IPS-18c (cell line): ENCODE measurements around the gene POLG.

Experiments
- H3K4me3 ChIP-seq: 2 replicates; pipeline ENCODE4 v1.7.0; 2013; ENCODE audit warnings: low read depth, mild to moderate bottlenecking, low read length, moderate library complexity; ENCODE audit not compliant: insufficient read depth
- H3K9me3 ChIP-seq: one replicate; pipeline ENCODE4 v1.6.1; 2013; ENCODE audit warnings: mild to moderate bottlenecking, low read length, moderate library complexity; ENCODE audit not compliant: control insufficient read depth, insufficient read depth

The POLG gene

DNA sequence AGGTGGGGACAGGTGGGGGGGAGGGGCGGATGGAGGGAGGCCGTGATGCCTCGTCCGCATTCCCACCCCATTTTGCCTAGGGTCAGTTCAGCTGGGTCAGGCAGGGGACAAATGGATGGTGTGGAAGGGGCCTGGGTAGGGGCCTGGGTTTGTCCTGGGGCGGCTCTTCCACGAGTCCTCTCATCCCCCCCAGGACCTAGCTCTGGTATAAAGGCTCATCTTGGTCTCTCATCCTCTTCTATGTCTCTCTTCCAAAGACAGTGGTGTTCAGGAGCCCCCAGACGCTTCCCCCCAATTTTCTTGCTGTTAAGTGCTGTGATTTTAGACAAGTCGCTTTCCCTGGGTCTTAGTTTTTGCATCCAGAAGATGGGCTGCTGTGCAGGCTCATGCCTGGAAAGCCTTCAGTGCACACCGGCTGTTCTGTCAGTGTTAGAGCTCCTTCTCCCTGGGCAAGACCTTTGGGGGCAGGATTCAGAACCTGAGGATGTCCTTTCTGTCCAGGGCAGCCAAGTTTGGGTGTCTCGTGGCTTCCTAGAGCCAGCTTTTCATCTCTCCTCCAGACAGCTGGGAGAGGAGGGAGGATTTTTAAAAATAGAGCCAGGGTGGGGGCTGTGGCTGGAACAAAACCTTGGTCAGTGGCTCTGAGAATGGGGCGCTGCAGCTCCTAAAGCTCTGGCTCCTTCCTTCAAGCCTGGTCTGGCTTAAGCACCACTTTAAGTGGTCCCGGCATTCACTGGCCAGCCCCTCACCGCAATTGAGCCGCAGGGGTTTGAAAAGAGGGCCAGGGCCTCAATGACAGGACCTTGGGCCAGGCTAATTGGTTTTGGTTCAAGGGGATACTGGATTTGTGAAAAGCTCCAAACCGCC is 37.7 kb upstream of the POLG start:
- no peaks in the 10 kb centered on the region for H3K9me3 ChIP-seq
- H3K4me3 ChIP-seq: no peak overlapping the region

DNA sequence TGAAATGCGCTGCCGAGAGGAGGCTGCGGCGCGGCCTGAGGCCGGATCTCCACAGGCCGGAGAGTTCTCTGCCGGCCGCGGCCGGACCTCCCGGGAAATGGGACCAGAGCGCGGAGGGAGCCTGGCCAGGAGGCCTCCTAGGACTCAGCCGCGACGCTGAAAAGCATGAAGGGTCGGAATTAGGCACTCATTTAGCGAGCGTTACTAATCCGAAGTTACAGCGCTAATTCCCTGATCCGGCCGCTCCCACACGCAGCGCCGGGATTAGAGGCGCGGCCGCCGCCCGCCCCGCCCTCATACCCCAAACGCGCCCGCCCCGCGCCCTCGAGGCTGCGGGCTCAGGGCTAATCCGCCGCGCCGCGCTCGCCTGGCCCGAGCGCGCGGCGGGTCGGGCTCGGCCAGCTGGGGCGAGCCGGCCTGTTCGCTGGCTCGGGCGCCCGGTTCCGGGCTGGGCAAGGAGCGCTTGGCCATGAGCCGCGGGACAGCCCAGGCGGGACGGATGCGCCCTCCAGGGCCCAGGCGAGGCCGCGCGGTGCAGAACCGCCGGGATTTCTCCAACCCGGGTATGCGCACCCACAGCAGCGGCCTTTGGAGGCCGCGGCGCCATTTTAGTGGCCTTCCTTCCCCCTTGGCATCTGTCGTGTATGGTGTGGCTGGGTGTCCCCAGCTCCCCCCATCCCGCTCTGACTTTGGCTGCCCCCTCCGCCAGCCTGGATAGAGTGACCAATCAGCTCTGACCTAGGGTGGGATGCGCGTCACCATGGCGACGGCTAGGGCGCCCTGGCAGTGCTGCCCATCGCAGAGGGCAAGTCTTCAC is 36.8 kb upstream of the POLG start:
- Histone ChIP-seq H3K4me3 (peak overlapping the region; percentile 11; the same call in 1 of the 2 replicates), H3K9me3 (no peaks in the 10 kb centered on the region)

DNA sequence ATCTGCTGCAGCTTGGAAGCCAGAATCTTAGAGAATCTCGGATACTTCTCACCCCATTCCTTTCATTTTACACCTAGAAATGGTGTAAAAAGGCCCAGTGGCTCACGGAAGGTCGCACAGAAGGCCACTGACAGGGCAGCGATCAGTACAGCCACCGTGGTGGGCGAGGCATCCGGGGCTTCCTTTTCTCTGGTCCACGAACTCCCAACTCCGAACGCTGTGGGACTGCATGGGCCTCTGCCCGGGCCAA is 36.3 kb upstream of the POLG start:
- H3K4me3 ChIP-seq: peak overlapping the region; percentile 11; the same call in 1 of the 2 replicates

DNA sequence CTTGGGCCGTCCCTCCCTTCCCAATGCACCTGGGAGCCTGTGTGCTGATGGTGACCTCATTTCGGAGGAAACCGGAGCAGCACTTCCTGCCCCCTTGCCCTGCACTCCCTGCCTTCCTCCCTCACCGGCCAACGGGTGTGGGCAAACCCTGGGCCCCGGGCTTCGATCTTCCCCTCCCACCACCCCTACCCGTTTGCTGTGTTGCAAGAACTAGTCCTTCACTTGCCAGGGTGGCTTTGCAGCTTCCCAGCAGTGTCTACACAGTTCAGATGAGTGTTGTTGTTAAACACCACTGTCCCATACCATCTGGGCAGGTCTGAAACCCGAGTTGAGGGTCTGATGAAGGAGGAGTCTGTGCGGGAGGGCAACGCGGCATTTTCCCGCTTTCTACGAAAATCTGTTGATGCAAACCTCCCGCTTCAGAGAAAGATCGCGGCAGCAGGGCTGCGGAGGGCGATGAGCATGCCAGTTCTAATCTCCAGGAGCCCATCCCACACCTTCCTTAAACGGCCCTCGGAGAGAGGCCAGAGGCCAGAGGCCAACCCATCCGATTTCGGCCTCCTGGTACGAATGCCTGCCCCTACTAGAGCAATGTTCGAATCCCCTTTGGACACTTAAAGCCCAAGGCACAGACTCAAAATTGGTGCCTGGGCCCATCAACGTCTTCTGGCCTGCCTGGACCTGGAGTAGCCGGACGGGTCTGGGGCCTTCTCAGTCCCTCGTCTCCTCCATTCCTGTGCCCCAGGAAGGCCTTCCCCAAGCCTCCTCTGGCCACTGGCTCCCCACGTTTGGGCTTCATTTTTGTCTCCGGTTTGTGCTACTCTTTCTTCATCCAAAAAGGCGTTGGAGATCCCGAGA is 35.7 kb upstream of the POLG start:
- H3K4me3 ChIP-seq: no peak overlapping the region
- peaks cover 6% of the 10 kb centered on the region for H3K9me3 ChIP-seq

More for the DNA sequence above, 36.3 kb upstream of the POLG start:
- H3K9me3 ChIP-seq: peaks cover 2% of the 10 kb centered on the region

DNA sequence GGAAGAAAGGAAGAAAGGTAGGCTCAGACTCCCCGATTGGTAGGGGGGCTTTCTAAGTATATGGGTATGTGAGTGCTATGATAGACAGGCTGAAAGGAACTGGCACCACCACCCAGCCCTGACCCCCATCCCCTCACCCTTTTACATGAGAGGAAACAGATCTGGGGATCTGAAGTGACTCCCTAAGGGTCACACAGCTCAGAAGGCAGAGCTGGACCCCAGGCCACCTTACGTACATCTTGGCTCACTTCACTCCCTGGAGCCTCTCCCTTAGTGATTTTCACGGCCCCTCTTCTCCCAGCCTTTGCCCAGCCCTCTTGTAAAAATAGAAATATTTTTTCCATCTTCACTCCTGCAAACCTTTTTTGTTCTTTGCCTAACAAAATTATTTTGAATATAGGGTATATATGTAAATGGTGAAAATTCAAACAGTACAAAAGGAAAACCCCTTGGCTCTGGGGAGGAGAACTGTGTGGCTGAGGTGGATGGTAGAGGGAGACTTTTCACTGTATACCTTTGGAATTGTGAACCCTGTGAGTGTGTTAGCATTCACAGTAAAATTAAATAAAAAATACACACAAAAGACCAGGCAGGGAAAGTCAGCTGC is 34.8 kb upstream of the POLG start:
- peaks cover 6% of the 10 kb centered on the region for H3K9me3 ChIP-seq
- H3K4me3 ChIP-seq: no peak overlapping the region

DNA sequence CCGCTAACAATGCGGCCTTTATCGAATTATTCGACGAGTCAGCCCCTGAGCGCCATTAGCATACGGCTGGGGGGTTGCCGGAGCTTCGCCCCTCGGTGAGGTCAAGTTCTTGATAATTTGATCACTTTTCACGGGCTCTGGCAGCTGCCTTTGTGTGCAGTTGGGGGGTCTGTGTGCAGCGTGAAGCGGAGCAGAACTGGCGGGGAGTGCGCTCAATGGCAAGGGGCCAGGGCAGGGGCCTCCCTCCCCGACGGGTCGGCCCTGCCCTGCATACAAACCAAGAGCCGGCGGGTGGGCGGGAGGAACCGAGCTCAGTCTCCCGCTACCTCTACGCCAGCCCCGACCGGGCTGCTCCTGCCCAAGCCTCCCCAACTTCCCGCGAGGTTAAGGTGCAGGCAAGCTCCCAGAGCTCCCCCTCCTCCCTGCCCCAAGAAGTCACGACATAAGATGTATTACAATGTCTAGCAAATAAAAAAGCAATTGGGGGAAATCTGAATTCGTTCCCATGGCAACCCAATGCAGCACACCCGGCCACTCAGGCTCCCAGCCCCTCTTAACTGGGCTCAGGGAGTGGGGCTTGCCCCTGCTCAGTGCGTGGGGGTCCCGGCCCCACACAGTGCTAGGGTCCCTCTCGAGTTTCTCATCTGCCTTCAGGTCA is 34.1 kb upstream of the POLG start:
- Histone ChIP-seq H3K4me3 (no peak overlapping the region), H3K9me3 (peaks cover 6% of the 10 kb centered on the region)

DNA sequence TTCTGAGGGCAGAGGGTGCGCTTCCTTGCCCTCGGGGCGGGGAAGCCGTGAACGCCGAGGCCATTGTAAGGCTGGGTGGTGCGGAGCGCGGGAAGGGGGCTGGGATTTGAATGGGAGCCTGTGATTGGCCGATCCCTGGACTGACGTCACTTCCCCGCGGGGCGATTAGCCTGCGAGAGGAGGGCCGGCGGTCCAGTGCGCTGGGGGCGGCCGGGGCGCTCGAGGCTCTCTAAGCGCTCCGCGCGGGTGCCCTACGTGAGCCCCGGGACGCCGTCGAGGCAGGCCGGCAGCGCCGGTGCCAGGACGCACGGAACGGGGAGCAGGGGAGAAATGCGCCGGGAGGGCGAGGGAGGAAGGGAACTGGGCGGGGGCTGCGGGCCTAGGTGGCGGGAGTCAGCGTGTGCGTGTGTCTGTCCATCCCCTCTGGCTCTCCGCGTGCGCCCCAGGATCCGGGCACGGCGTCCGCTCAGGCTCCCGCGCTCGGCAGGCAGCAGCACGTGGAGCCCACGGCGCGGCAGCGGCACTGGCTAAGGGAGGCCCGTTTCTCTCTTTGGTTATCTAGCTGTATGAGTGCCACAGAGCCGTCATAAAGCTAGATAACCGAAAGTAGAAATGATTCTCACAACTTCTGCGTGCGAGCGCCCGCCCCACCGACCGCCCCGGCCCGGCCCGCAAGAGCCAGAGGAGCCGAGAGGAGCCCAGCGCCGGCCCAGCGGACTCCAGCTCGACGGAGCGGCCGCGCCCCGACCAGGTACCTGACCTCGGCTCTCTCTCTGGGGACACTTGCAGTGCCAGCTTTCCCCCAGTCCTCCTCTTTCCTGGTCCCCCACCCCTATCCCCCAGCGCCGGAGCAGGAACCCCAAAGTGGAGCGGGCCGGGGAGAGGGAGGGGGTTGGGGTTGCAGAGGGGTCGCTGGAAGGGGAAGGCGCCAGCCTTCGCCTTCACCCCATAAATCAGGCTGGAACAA is 33.1 kb upstream of the POLG start:
- Histone ChIP-seq H3K4me3 (peak overlapping the region; percentile 41), H3K9me3 (peaks cover 8% of the 10 kb centered on the region)

DNA sequence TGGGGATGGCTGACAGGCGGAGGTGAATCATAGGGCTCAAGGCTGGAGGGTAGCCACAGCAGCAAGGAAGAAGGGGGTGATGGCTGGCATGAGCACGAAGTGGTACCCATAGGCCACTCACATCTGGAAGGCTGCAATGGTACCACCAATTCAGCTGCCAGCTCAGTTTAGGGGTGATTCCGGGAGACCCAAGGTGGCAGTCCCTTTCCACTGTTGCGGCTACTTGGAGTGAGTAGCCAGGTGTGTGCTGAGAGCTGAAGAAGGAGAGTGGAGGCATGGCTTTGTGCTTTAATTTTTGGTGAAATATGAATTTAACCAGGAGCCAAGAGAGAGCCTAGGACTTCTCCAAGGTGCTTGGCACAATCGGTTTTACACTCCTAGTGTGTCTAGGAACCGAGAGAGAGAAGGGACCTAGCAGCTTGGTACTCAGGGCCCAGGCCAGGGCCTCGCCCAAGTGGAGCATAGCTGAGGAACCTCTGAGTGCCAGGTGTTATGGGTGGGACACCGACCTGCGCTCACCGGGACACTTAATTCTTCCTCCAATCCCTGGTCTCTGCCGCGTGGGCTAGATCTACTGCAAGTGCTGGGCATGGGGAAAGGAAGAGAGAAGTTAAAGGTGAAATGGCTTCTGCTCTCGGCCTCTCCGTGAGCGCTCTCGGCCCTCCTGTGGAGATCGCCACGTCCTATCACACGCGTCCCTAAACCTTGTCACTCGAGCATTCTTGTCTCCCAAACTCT is 32.2 kb upstream of the POLG start:
- H3K9me3 ChIP-seq: peaks cover 8% of the 10 kb centered on the region
- H3K4me3 ChIP-seq: no peak overlapping the region

DNA sequence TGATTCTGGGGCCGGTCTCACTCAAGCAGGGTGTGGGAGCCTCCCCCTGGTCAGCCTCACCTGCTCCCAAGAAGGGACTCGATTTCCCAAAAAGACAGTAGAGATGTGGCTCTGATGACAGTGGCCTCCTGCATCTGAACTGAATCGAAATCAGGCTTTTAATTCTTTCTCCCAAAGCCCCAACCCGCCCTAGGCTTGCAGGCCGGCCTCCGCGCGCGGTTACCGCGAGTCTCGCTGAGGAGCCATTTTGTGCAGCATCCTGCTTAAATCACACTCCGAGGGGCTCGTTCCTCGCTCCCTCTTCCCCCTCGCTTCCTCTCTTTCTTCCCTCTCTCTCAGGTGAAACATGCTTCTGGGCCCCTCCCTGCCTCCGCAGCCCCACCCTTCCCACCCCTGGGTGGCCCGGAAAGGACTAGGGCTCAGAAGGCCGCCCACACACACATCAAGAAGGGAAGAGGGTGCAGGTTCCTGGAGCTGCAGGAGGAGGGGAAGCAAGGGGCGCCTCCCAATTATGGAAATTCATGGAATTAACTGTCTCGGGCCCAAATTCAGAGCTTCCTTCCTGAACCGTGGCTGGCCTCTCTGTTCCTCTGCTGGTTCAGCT is 30.9 kb upstream of the POLG start:
- peaks cover 11% of the 10 kb centered on the region for H3K9me3 ChIP-seq
- H3K4me3 ChIP-seq: no peak overlapping the region

DNA sequence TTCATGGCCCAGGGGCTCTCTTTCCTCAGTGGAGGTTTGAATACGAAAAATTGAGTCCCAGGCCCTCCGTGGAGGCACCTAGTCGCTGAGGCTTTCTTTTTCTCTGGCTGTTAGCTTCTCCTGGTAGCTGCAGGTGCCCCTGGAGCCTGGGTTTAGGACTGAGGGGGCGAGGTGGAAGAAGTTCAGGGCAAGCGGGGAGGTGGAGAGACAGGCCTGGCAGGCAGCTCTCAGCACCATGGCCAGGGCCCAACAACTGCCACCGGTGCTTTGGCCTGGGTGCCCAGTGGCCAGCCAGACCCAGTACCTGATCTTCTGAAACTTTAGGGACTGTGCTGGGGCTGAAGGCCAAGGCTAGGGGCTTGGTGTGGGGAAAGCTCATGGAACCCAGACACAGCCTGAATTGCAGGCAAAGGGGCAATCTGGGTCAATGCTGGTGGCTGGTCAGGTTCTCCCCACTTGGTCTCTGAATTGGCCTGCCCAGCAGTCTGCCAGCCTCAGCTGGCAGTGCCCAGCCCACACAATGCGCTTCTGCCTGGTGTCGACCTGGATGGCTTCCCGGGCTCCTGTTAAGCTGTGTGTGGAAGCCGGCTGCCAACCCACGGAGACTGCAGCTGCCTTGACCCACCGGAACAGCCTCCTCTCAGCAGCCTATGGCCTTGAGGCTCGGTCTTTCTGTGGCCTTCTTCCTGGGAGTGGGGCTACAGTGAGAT is 30.3 kb upstream of the POLG start:
- peaks cover 11% of the 10 kb centered on the region for H3K9me3 ChIP-seq
- H3K4me3 ChIP-seq: no peak overlapping the region

DNA sequence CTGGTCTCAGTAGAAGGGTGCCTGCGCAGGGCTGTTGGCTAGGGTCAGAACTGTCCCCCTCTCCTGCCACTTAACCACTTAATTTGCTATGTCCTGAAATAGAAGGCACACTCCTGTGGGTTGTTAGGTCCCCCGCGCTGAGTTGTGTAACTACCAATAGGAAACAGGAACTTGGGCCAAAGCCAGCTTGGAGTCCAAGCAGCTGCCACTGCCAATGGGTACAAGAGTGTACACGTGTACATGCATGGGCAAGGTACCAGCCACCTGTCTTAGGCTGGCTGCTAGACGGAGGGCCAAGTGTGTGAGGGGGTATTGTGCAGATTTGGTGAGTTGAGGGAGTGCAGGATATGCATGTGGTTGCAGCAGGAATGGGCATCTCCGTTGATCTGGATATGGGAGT is 29.7 kb upstream of the POLG start:
- Histone ChIP-seq H3K9me3 (peaks cover 14% of the 10 kb centered on the region), H3K4me3 (no peak overlapping the region)

DNA sequence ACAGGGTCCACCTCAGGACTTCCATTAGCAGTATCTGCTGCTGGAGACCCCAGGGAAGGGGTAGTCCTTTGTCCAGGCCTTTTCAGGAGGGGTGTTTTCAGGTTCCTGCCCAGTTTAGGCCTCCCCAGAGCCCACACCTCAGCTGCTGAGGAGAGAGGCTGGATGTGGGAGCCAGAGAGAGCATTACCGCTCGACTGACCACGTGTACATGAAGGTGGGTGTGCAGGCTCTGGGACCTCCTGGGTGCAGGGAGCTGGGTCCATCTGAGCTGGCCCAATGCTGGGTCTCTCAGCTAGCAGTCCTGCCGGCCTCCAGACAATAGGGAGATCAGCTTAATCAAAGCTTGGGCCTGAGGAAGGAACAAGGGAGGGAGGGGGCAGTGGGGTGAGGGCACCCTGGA is 29.1 kb upstream of the POLG start:
- Histone ChIP-seq H3K9me3 (peaks cover 16% of the 10 kb centered on the region), H3K4me3 (no peak overlapping the region)

DNA sequence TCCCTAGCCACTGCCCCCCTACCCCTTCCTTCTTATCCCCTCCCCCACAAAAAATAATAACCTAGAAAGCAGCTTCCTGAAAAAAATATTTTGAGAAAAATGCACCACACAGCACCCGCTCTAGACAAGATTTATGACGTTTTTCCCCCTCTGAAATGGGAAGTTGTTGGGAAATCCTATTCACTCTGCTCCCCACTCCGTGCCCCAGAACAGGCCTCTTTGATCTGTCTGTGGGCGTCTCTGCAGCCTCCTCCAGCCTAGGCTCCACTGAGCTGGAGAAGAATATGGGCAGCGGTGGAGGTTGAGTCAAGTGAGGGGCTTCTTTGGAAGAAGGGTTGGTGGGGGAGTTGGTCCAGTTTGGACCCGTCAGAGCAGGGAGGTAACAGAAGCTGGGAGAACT is 28.5 kb upstream of the POLG start:
- Histone ChIP-seq H3K4me3 (no peak overlapping the region), H3K9me3 (peaks cover 16% of the 10 kb centered on the region)
